Thymus (tissue), 11 donors: Measurements from ENCODE around the gene SLC35G4. TPM values are rescaled to one million over a fixed set of nuclear protein-coding genes. Genes with fewer than 3 reads are reported as not detected.

Experiments
- DNase-seq, 9 donors: peaks; one replicate each; pipeline ENCODE4 v3.0.0-alpha.2; 2013; ENCODE audit warnings: low spot score in 9 of 9, low read depth in 6 of 9, missing footprints in 1 of 9
- H3K27ac ChIP-seq, 2 donors: one replicate each; pipeline ENCODE4 v1.5.1; 2013; ENCODE audit warnings: control low read depth in 1 of 2, low read depth in 1 of 2, low read length in 1 of 2, mild to moderate bottlenecking in 1 of 2, moderate library complexity in 1 of 2
- H3K27me3 ChIP-seq, 2 donors: one replicate each; pipeline ENCODE4 v1.5.1; 2013; ENCODE audit warnings: low read length in 1 of 2; ENCODE audit not compliant: control insufficient read depth in 2 of 2, insufficient read depth in 1 of 2
- H3K36me3 ChIP-seq, 2 donors: one replicate each; pipeline ENCODE4 v1.5.1; 2013; ENCODE audit warnings: low read length in 1 of 2, mild to moderate bottlenecking in 1 of 2, moderate library complexity in 1 of 2; ENCODE audit not compliant: control insufficient read depth in 2 of 2, insufficient read depth in 2 of 2
- H3K4me1 ChIP-seq, 2 donors: one replicate each; pipeline ENCODE4 v1.5.1; 2013; ENCODE audit warnings: low read length in 2 of 2; ENCODE audit not compliant: control insufficient read depth in 2 of 2, insufficient read depth in 2 of 2
- H3K4me3 ChIP-seq, 2 donors: one replicate each; pipeline ENCODE4 v1.5.1; 2013; ENCODE audit warnings: low read length in 2 of 2, control low read depth in 1 of 2, mild to moderate bottlenecking in 1 of 2
- H3K9me3 ChIP-seq, 2 donors: one replicate each; pipeline ENCODE4 v1.5.1; 2013; ENCODE audit warnings: low read length in 1 of 2, mild to moderate bottlenecking in 1 of 2; ENCODE audit not compliant: control insufficient read depth in 2 of 2, insufficient read depth in 1 of 2
- WGBS: extraction: QIAGEN DNeasy Blood & Tissue Kit; methylation state at CpG from one replicate; pipeline ENCODE4 v1.1.7; 2013; 5-methylcytosine and 5-hydroxymethylcytosine counted together
- polyA plus RNA-seq: library from polyadenylated mRNA; stranded (reverse); fragments of 200-250 nt; gene quantifications from one replicate; pipeline ENCODE4 v1.2.3, GENCODE V29; 2013
- total RNA-seq: library from RNA; stranded (reverse); fragments of 120-200 nt; gene quantifications from one replicate; pipeline ENCODE4 v1.2.4, GENCODE V29; 2013
- donor health status: healthy.

The SLC35G4 gene
- total and polyA plus RNA-seq, 2 donors: 0.05 TPM; not detected in 1

- Histone ChIP-seq H3K9me3 (no peaks in the 10 kb centered on the region), H3K27me3 (no peaks in the 10 kb centered on the region), H3K36me3 (no peaks in the 10 kb centered on the region), H3K27ac (no peak overlapping the region), H3K4me1 (peaks cover 13 to 25% of the 10 kb centered on the region in 2 donors), H3K4me3 (no peak overlapping the region)
- 15% methylated on average over 7 of the region's 7 CpGs for WGBS
- DNase-seq: peak in 2 of 9 donors; percentile 10 to 41
Observed at GRCh38 chr18:11577271-11578112, 31.9 kb upstream of the SLC35G4 start.

DNA sequence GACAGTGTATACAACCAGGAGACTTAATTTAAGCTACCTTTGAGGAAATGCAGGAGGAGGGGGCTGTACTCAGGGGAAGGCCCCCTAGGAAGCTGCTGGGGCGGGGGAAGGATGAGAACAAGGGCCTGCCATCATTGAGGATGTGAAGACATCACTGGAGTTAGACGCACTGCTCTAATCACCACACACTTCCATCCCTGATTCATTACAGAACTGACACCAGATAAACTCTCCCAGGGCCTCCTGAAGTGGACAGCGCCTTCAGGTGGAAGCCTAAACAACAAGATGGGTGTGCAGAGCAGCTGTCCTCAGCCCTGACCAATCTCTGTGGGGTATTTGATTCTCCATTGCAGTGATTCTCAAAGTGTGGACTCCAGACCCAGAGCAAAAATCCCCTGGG, 30.6 kb upstream of the SLC35G4 start:
- Histone ChIP-seq H3K4me1 (peaks cover 13 to 25% of the 10 kb centered on the region in 2 donors), H3K36me3 (no peaks in the 10 kb centered on the region), H3K27ac (no peak overlapping the region), H3K9me3 (no peaks in the 10 kb centered on the region), H3K27me3 (no peaks in the 10 kb centered on the region), H3K4me3 (no peak overlapping the region)
- WGBS: 93% methylated on average over 3 of the region's 3 CpGs
- DNase-seq: no peak

- no peaks in the 10 kb centered on the region for H3K27me3 ChIP-seq
- 99% methylated on average over 15 of the region's 15 CpGs for WGBS
- DNase-seq: no peak
- no peak overlapping the region for H3K4me3 ChIP-seq
- H3K36me3 ChIP-seq: no peaks in the 10 kb centered on the region
- H3K4me1 ChIP-seq: peaks cover 13 to 25% of the 10 kb centered on the region in 2 donors
- no peaks in the 10 kb centered on the region for H3K9me3 ChIP-seq
- no peak overlapping the region for H3K27ac ChIP-seq
Observed at GRCh38 chr18:11579916-11580315, 29.5 kb upstream of the SLC35G4 start.

GRCh38 chr18:11581286-11581685, 28.1 kb upstream of the SLC35G4 start:
- Histone ChIP-seq H3K9me3 (no peaks in the 10 kb centered on the region), H3K4me3 (no peak overlapping the region), H3K27me3 (no peaks in the 10 kb centered on the region), H3K36me3 (no peaks in the 10 kb centered on the region), H3K27ac (no peak overlapping the region), H3K4me1 (peaks cover 16 to 28% of the 10 kb centered on the region in 2 donors)
- 59% methylated on average over 2 of the region's 2 CpGs for WGBS
- DNase-seq: peak in 1 of 9 donors; percentile 39

DNA sequence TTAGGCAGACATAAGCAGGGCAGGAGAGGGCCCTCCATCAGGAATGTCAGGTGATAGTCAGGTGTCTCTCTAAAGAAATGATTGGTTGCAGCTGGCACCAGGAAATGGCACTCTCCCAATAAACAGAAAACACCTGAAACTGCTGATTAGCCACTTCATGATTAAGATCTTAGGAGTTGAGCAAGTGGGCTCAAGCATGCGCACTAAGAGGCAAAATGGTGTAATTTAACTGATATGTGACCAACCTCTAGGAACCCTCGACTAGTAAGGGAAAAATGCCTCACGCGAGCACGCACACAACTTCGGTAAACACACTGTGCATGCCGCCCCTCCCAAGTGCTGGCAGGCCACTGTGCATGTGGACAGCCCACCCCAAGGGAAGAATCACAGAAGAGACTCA, 23.8 kb upstream of the SLC35G4 start:
- 69% methylated on average over 7 of the region's 7 CpGs for WGBS
- H3K27me3 ChIP-seq: no peaks in the 10 kb centered on the region
- H3K4me3 ChIP-seq: no peak overlapping the region
- H3K27ac ChIP-seq: no peak overlapping the region
- no peaks in the 10 kb centered on the region for H3K36me3 ChIP-seq
- peaks cover 16 to 20% of the 10 kb centered on the region in 2 donors for H3K4me1 ChIP-seq
- no peaks in the 10 kb centered on the region for H3K9me3 ChIP-seq
- no peak for DNase-seq

DNA sequence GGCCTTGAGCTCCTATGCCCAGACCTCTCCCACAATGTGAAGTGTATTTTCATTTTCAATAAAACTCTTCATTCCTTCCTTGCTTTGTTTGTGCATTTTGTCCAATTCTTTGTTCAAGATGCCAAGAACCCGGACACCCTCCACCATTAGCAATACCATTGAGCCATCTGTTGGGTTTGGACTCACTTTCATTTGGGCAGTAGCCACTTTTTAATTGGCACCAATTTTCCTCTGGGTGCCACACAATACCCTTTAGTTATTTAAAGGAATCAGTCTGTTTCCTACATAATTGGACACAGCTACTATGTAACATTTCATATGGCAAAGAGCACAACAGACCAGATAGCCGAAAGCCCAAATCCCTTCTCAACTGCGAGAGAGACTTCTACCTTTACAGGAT, 22.5 kb upstream of the SLC35G4 start:
- Histone ChIP-seq H3K4me3 (no peak overlapping the region), H3K36me3 (no peaks in the 10 kb centered on the region), H3K27ac (no peak overlapping the region), H3K4me1 (peaks cover 14 to 16% of the 10 kb centered on the region in 2 donors), H3K9me3 (no peaks in the 10 kb centered on the region), H3K27me3 (no peaks in the 10 kb centered on the region)
- 97% methylated on average over 3 of the region's 3 CpGs for WGBS
- DNase-seq: no peak

GRCh38 chr18:11587432-11587831, 22.0 kb upstream of the SLC35G4 start:
- H3K9me3 ChIP-seq: no peaks in the 10 kb centered on the region
- 27% methylated on average over 2 of the region's 2 CpGs for WGBS

DNA sequence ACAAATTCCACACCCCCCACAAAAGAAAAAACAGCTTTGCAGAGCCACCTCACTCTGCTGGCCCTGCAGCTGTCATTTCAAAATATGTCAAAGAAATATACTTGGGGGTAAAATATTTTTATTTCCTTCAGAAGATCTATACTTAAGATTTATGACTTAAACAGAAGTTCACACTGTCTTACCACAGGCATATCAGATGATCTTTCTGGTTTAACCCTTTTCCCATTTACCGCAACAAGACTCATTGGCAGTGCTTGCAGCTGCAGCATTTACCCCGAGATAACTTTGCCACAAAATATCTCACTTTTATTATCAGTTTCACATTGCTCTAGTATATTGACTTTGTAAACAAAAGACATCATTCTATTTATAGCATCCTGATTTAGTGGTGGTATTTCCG, 21.6 kb upstream of the SLC35G4 start:
- Histone ChIP-seq H3K27me3 (no peaks in the 10 kb centered on the region), H3K9me3 (no peaks in the 10 kb centered on the region), H3K36me3 (no peaks in the 10 kb centered on the region), H3K4me1 (peaks cover 14 to 16% of the 10 kb centered on the region in 2 donors), H3K27ac (peak overlapping the region in 1 of 2 donors; percentile 51), H3K4me3 (no peak overlapping the region)
- WGBS: 5% methylated on average over 3 of the region's 3 CpGs
- DNase-seq: peak in 6 of 9 donors; percentile 16 to 78 (median 42)

More at GRCh38 chr18:11587432-11587831, 22.0 kb upstream of the SLC35G4 start:
- Histone ChIP-seq H3K27me3 (no peaks in the 10 kb centered on the region), H3K4me1 (peaks cover 14 to 16% of the 10 kb centered on the region in 2 donors), H3K27ac (peak overlapping the region in 1 of 2 donors; percentile 51), H3K4me3 (no peak overlapping the region), H3K36me3 (no peaks in the 10 kb centered on the region)
- DNase-seq: peak in 1 of 9 donors; percentile 8

DNA sequence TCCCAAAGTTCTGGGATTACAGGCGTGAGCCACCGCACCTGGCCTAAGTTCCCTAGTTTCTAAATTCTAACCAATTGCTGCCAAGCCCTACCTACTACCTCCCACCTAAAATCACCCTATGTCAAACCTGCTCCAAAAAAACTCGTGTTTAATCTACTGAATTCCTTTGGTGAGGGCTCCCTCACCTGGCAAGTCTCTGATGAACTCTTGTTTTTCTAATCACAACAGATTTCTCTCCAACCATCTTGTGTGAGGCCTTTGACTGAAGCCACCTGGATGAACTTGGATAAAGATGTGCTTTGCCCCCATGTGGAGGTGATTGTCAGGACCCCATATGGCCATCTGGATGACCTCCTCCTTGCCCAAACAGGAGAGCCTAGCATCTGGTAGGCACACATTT, 17.4 kb upstream of the SLC35G4 start:
- no peaks in the 10 kb centered on the region for H3K27me3 ChIP-seq
- WGBS: 81% methylated on average over 3 of the region's 3 CpGs
- DNase-seq: peak in 1 of 9 donors; percentile 40
- no peak overlapping the region for H3K4me3 ChIP-seq
- H3K4me1 ChIP-seq: peaks cover 9 to 11% of the 10 kb centered on the region in 2 donors
- no peaks in the 10 kb centered on the region for H3K9me3 ChIP-seq
- H3K36me3 ChIP-seq: no peaks in the 10 kb centered on the region
- no peak overlapping the region for H3K27ac ChIP-seq
